GM19372 (cell line): Measurements from ENCODE around the gene SIL1.

Experiments used
- ATAC-seq: cut with Tn5 transposase; IDR thresholded peaks from one replicate; pipeline ENCODE4 v1.9.1; 2021; ENCODE audit warnings: mild to moderate bottlenecking, low read depth, moderate library complexity; ENCODE audit not compliant: unreplicated experiment

Gene SIL1

GRCh38 chr5:139147483-139148087, 50.6 kb downstream of the SIL1 start:
- ATAC-seq, result no peak

- ATAC-seq, result no peak
Observed at GRCh38 chr5:139146809-139147482, 51.2 kb downstream of the SIL1 start.

- no peak for ATAC-seq
Observed at GRCh38 chr5:139141446-139142204, 56.5 kb downstream of the SIL1 start.

GRCh38 chr5:139140591-139141071, 57.5 kb downstream of the SIL1 start:
- no peak for ATAC-seq

- no peak for ATAC-seq
Observed at GRCh38 chr5:139138809-139139208, 59.4 kb downstream of the SIL1 start.

GRCh38 chr5:139138109-139138508, 60.1 kb downstream of the SIL1 start:
- no peak for ATAC-seq

- ATAC-seq, result no peak
Observed at GRCh38 chr5:139137697-139138096, 60.5 kb downstream of the SIL1 start.

- no peak for ATAC-seq
Observed at GRCh38 chr5:139134906-139135305, 63.3 kb downstream of the SIL1 start.

GRCh38 chr5:139133282-139133681, 64.9 kb downstream of the SIL1 start:
- ATAC-seq, result no peak

GRCh38 chr5:139132515-139132914, 65.7 kb downstream of the SIL1 start:
- no peak for ATAC-seq

- ATAC-seq, result no peak
Observed at GRCh38 chr5:139131921-139132432, 66.2 kb downstream of the SIL1 start.

GRCh38 chr5:139131465-139131864, 66.7 kb downstream of the SIL1 start:
- no peak for ATAC-seq

GRCh38 chr5:139131062-139131461, 67.1 kb downstream of the SIL1 start:
- no peak for ATAC-seq

GRCh38 chr5:139130214-139130613, 68.0 kb downstream of the SIL1 start:
- ATAC-seq, result no peak

GRCh38 chr5:139126711-139127111, 71.5 kb downstream of the SIL1 start:
- ATAC-seq, result no peak

- ATAC-seq, result no peak
Observed at GRCh38 chr5:139125991-139126390, 72.2 kb downstream of the SIL1 start.

GRCh38 chr5:139124774-139125520, 73.2 kb downstream of the SIL1 start:
- ATAC-seq, result no peak

GRCh38 chr5:139121120-139121519, 77.0 kb downstream of the SIL1 start:
- ATAC-seq, result no peak

- ATAC-seq, result no peak
Observed at GRCh38 chr5:139120521-139120920, 77.6 kb downstream of the SIL1 start.

GRCh38 chr5:139118804-139119203, 79.4 kb downstream of the SIL1 start:
- ATAC-seq, result no peak
